ENCODE results near the gene EGF.

GRCh38 chr4:110020139-110020538, 107.5 kb downstream of the EGF start:
- TF ChIP-seq, protein P1, sequence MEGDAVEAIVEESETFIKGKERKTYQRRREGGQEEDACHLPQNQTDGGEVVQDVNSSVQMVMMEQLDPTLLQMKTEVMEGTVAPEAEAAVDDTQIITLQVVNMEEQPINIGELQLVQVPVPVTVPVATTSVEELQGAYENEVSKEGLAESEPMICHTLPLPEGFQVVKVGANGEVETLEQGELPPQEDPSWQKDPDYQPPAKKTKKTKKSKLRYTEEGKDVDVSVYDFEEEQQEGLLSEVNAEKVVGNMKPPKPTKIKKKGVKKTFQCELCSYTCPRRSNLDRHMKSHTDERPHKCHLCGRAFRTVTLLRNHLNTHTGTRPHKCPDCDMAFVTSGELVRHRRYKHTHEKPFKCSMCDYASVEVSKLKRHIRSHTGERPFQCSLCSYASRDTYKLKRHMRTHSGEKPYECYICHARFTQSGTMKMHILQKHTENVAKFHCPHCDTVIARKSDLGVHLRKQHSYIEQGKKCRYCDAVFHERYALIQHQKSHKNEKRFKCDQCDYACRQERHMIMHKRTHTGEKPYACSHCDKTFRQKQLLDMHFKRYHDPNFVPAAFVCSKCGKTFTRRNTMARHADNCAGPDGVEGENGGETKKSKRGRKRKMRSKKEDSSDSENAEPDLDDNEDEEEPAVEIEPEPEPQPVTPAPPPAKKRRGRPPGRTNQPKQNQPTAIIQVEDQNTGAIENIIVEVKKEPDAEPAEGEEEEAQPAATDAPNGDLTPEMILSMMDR (IDR thresholded peaks at IDR 0.05): no peak
- TF ChIP-seq POLR2A (IDR thresholded peaks at IDR 0.05): no peak

All from testis (tissue), 2 donors.